Ramos (cell line): ENCODE measurements around the gene LTC4S.
"Not testable (repeated sequence)": the region's sequence is repeated elsewhere in the genome, so short reads cannot be mapped to it uniquely, and the experiment has no call there.

Source experiments
- in situ Hi-C: fragments of 300-500 bp; cut with MboI; formaldehyde crosslinking; loops from one replicate; pipeline ENCODE4 v1.14.3; 2022; ENCODE audit warnings: low sequenced_read_pairs; ENCODE audit not compliant: unreplicated experiment

Gene LTC4S

GRCh38 chr5:179821298-179822058 is 27.7 kb downstream of the LTC4S start:
- in situ Hi-C loops: no loop called here

GRCh38 chr5:179822059-179822432 is 28.3 kb downstream of the LTC4S start:
- in situ Hi-C loops: no loop called here

- in situ Hi-C loops: no loop called here
These were observed 28.7 kb downstream of the LTC4S start for GRCh38 chr5:179822444-179822990.

DNA sequence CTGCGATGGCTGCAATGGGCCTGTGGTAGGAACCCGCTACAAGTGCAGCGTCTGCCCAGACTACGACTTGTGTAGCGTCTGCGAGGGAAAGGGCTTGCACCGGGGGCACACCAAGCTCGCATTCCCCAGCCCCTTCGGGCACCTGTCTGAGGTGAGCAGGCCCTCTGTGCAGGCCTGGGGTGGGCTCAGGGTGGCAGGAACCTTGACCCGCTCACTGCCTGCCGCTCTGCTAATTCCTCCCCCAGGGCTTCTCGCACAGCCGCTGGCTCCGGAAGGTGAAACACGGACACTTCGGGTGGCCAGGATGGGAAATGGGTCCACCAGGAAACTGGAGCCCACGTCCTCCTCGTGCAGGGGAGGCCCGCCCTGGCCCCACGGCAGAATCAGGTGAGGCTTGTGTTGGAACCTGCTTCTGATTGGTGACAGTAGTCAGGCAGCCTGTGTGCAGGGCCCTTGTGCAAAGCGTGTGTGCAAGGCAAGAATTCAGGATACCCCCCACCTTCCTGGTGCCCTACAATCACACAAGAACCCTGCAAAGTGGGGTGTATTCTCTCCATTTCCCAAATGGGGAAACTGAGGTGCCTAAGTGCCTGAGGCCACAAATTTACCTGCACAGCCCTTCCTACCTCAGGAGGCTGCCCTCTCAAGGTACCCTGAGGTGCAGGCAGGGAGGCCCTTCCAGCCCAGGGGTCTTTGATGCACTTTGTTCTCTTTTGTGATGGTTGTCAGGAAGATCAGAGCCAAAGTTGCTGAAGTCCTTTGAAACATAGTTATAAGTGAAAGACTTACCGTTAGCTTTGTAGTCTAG is 30.4 kb downstream of the LTC4S start:
- in situ Hi-C loops: no loop called here

DNA sequence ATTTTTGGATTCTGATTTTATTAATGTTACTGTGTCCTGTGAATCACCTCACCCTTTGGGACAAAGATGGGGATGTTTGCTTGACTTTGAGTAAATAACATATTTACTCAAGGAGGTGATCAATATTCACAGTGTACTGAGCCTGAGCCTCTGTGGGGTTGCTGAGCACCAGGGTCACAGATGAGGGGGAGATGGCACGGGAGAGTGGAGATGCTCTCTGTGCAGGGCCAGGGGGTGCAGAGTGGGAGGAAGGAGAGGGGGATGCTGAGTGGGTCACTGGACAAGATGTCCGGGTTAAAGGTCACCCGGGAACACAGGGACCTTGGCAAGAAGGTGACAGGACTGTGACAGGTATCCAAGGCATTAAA is 30.9 kb downstream of the LTC4S start:
- in situ Hi-C loops: no loop called here

DNA sequence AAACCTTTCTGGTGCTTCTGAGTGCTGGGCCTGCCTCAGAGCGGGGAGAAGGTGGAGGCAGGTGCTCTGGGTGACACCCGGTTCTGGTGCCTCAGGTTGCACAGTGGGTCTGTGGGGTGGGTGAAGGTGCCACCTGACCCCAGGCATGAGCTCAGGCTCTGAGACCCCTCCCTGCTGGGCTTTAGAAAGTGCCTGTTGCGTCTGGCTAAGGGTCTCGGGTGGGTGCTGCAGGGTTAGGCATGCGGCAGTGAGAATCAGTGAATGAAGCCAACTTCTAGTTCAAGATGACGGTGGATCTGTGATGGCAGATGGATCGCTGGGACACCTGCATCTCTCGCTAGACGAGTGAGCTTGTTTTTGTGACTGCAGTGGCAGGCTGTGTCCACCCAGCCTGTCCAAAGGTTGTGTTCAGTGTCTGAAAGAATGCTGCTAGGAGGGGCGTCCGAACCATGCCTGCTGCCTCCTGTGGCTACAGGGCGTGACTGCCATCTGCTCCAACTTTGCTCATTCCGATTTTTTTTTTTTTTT is 31.9 kb downstream of the LTC4S start:
- in situ Hi-C loops: no loop called here

DNA sequence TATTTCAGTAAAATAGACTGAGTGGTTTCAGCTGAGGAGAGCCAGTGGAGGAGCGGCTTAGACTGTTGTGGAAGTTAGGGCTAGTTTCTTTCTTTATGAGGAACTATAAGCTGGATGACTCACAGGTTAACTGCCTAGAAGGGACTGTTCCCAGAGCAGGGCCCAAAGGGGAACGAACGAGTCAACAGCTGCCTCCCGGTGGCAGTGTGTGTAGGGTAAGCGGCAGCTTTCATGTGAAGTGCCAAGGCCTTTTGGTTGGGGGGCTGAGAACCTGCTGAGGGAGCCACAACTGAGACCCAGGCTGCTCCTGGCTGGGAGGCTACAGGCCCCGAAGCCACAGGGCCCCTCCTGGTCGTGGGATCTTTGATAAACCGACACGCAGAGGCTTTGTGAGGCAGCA is 33.9 kb downstream of the LTC4S start:
- in situ Hi-C loops: no loop called here

DNA sequence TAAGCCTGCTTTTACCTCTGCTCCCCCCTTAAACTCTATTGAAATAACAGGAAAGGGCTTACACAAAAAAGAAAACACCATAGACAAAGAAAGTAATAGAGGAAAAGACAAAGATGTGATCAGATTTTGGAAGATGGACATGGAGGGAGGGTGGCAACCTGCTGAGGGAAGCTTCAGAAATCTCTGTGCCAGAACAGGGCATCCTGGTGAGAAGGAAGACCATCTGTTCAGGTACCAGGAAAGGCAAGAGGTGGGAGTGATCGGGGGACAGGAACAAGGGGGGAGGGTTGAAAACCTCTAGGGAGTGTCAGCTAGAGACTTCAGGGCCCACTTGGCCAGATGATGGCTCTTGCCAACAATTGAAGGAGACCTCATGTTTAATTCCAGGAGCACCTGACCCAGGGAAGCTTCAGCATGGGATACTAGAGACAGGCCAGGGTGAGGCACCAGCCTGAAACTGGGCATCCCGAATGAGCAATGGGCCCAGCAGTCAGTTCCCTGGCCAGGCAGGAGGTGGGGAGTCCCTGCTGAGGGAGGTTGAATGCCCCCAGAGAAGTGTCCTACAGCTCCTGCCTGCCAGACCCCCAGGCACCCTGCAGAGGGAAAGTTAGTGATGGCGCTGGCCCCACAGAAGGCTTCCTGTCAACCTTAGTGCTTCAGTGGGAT is 35.1 kb downstream of the LTC4S start:
- in situ Hi-C loops: no loop called here

GRCh38 chr5:179829732-179830435 is 36.1 kb downstream of the LTC4S start:
- in situ Hi-C loops: no loop called here

GRCh38 chr5:179830818-179831468 is 37.2 kb downstream of the LTC4S start:
- in situ Hi-C loops: no loop called here

GRCh38 chr5:179832039-179832745 is 38.4 kb downstream of the LTC4S start:
- in situ Hi-C loops: no loop called here

GRCh38 chr5:179833056-179833708 is 39.4 kb downstream of the LTC4S start:
- in situ Hi-C loops: no loop called here

- in situ Hi-C loops: no loop called here
These were observed 39.9 kb downstream of the LTC4S start for GRCh38 chr5:179833709-179834070.

DNA sequence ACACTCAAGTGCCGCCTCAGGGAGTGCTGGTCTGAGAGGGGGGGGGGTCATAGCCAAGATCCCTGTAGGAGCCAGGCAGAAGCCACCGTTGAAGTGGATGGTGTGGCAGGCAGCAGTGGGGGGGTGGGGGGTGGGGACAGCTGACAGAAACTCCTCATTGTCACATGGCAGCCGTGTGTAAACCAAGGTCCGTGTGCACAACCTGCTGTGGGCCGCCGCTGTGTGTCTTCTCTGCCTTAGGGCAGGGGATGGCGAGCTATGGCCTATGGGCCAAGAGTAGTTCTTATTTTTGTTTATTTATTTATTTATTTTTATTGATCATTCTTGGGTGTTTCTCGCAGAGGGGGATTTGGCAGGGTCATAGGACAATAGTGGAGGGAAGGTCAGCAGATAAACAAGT is 40.3 kb downstream of the LTC4S start:
- in situ Hi-C loops: no loop called here

GRCh38 chr5:179834871-179835270 is 41.1 kb downstream of the LTC4S start:
- in situ Hi-C loops: not testable (repeated sequence)

- in situ Hi-C loops: no loop called here
These were observed 42.6 kb downstream of the LTC4S start for GRCh38 chr5:179836225-179837019.

GRCh38 chr5:179837076-179838011 is 43.6 kb downstream of the LTC4S start:
- in situ Hi-C loops: no loop called here
